Neural cell (in vitro differentiated cells): ENCODE data around the gene CAMSAP2. TPM values are rescaled to one million over a fixed set of nuclear protein-coding genes. Genes with fewer than 3 reads are reported as not detected.
"Not testable (repeated sequence)": the region's sequence is repeated elsewhere in the genome, so short reads cannot be mapped to it uniquely, and the experiment has no call there.

ENCODE experiments used
- H2AFZ ChIP-seq: fragments of 200-600, 300-800 bp; sonication (generic), shearing (Covaris generic); 2 replicates; pipeline ENCODE4 v1.6.0; 2014; ENCODE audit warnings: low read depth, mild to moderate bottlenecking, antibody characterized with exemption, low read length, moderate library complexity
- H3F3A ChIP-seq: fragments of 200-600 bp; shearing (Covaris generic); 2 replicates; pipeline ENCODE4 v1.6.1; 2016; ENCODE audit warnings: mild to moderate bottlenecking, moderate library complexity, mixed read lengths, antibody characterized with exemption, low read length; ENCODE audit not compliant: insufficient read depth, poor library complexity, severe bottlenecking
- H3K27ac ChIP-seq: fragments of 200-600, 300-800 bp; sonication (generic), shearing (Covaris generic); 2 replicates; pipeline ENCODE4 v1.5.1; 2014; ENCODE audit warnings: mild to moderate bottlenecking, low read length, moderate library complexity
- H3K27me3 ChIP-seq: fragments of 300-800, 200-600 bp; sonication (generic), shearing (Covaris generic); 2 replicates; pipeline ENCODE4 v1.6.0; 2014; ENCODE audit warnings: mild to moderate bottlenecking, low read depth, low read length, moderate library complexity; ENCODE audit not compliant: insufficient read depth
- H3K36me3 ChIP-seq: fragments of 300-800, 200-600 bp; sonication (generic), shearing (Covaris generic); 2 replicates; pipeline ENCODE4 v1.5.1; 2014; ENCODE audit warnings: mild to moderate bottlenecking, antibody characterized with exemption, low read length, moderate library complexity; ENCODE audit not compliant: insufficient read depth
- H3K4me2 ChIP-seq: fragments of 300-800, 200-600 bp; sonication (generic), shearing (Covaris generic); 2 replicates; pipeline ENCODE4 v1.6.0; 2014; ENCODE audit warnings: mild to moderate bottlenecking, low read length
- H3K4me3 ChIP-seq: fragments of 300-800, 200-600 bp; sonication (generic), shearing (Covaris generic); 2 replicates; pipeline ENCODE4 v1.5.1; 2014; ENCODE audit warnings: mild to moderate bottlenecking, low read length, moderate library complexity
- H3K79me2 ChIP-seq: fragments of 200-600 bp; shearing (Covaris generic); replicated peaks from 2 replicates; pipeline ENCODE4 v1.6.0; 2014; ENCODE audit warnings: mild to moderate bottlenecking, low read length, moderate library complexity; ENCODE audit not compliant: insufficient read depth
- H3K9ac ChIP-seq: fragments of 300-800, 200-600 bp; sonication (generic), shearing (Covaris generic); 2 replicates; pipeline ENCODE4 v1.6.1; 2016; ENCODE audit warnings: mild to moderate bottlenecking, low read length, mixed read lengths
- H3K9me2 ChIP-seq: fragments of 200-600 bp; shearing (Covaris generic); 2 replicates; pipeline ENCODE4 v1.6.1; 2016; ENCODE audit warnings: mild to moderate bottlenecking, low read length, mixed read lengths; ENCODE audit not compliant: insufficient read depth
- H3K9me3 ChIP-seq: fragments of 200-600, 300-800 bp; sonication (generic), shearing (Covaris generic); 2 replicates; pipeline ENCODE4 v1.6.1; 2016; ENCODE audit warnings: mild to moderate bottlenecking, mixed run types, low read length, moderate library complexity, mixed read lengths
- H4K20me1 ChIP-seq: fragments of 200-600 bp; shearing (Covaris generic); 2 replicates; pipeline ENCODE4 v1.6.1; 2016; ENCODE audit warnings: mild to moderate bottlenecking, mixed run types; ENCODE audit not compliant: insufficient read depth
- EP300 ChIP-seq: fragments of 450-650 bp; conservative IDR thresholded peaks from 2 replicates; pipeline ENCODE4 v1.6.1; 2014; ENCODE audit warnings: antibody characterized with exemption, mild to moderate bottlenecking, moderate library complexity; ENCODE audit not compliant: poor library complexity, severe bottlenecking
- EZH2 ChIP-seq: fragments of 200-600, 300-800 bp; shearing (Covaris generic), sonication (generic); IDR thresholded peaks from 2 replicates; pipeline ENCODE4 v1.6.1; 2014; ENCODE audit warnings: antibody characterized with exemption, low read length, borderline replicate concordance, mild to moderate bottlenecking; ENCODE audit not compliant: insufficient read depth, poor library complexity, severe bottlenecking
- MXI1 ChIP-seq: fragments of 450-650 bp; conservative IDR thresholded peaks from 2 replicates; pipeline ENCODE4 v1.6.1; 2014; ENCODE audit warnings: antibody characterized with exemption, mild to moderate bottlenecking; ENCODE audit not compliant: poor library complexity, severe bottlenecking
- POLR2AphosphoS5 ChIP-seq: IDR thresholded peaks from 2 replicates; pipeline ENCODE4 v1.6.1; 2012
- RAD21 ChIP-seq: fragments of 450-650 bp; conservative IDR thresholded peaks from 2 replicates; pipeline ENCODE4 v1.6.1; 2014; ENCODE audit warnings: antibody characterized with exemption, mild to moderate bottlenecking, moderate library complexity
- SMC3 ChIP-seq: fragments of 450-650 bp; conservative IDR thresholded peaks from 2 replicates; pipeline ENCODE4 v1.6.1; 2014; ENCODE audit warnings: antibody characterized with exemption, mild to moderate bottlenecking, moderate library complexity; ENCODE audit not compliant: poor library complexity
- TAF1 ChIP-seq: IDR thresholded peaks from 2 replicates; pipeline ENCODE4 v1.6.1; 2012; ENCODE audit warnings: low read depth
- polyA plus RNA-seq: library from polyadenylated mRNA; depleted of rRNA; stranded (reverse); fragments of >200 nt; gene quantifications from 2 replicates; pipeline ENCODE4 v1.2.3, GENCODE V29; 2014
- TF ChIP-seq, protein P1 (sequence below): fragments of 450-650 bp; IDR thresholded peaks from 2 replicates; pipeline ENCODE4 v1.5.1; 2014; ENCODE audit warnings: antibody characterized with exemption, mild to moderate bottlenecking, moderate library complexity; ENCODE audit not compliant: poor library complexity, severe bottlenecking
- TF ChIP-seq, protein P2 (sequence below): IDR thresholded peaks from 2 replicates; pipeline ENCODE4 v1.6.1; 2012; ENCODE audit warnings: borderline replicate concordance

The CAMSAP2 gene
- polyA plus RNA-seq, 1 donor from 2014 or later = 52.7 TPM

DNA sequence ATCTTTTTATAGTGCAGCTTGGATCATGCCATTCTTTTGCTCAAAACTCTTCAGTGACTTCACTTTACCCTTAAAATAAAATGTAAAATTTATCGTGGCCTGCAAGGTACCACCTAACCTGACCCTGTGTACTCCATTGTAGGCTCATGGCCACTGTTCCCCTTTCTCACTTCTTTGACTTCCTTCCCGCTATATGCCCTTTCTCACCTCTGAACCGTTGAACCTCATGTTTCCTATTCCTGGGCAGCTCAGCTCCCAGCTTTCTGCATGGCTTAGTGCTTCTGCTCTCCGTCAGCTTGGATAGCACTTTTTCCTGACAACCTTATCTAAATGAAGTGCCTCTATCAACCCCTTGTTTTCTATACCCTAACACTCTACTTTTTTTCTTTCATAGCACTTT is 73.0 kb downstream of the CAMSAP2 start:
- Histone ChIP-seq H3K9me3 (no peaks in the 10 kb centered on the region), H2AFZ (no peak overlapping the region), H3K27ac (no peak overlapping the region), H3K79me2 (no peaks in the 10 kb centered on the region), H3K4me3 (no peak overlapping the region), H3K9me2 (no peaks in the 10 kb centered on the region), H3K4me2 (no peak overlapping the region), H3K9ac (no peak overlapping the region), H3K36me3 (no peaks in the 10 kb centered on the region), H3F3A (peaks cover 2% of the 10 kb centered on the region), H4K20me1 (no peaks in the 10 kb centered on the region), H3K27me3 (no peaks in the 10 kb centered on the region)
- no peak for TF ChIP-seq TAF1
- no peak for TF ChIP-seq EZH2
- no peak for TF ChIP-seq MXI1
- TF ChIP-seq SMC3 = no peak
- TF ChIP-seq EP300 = no peak
- TF ChIP-seq, protein P1, sequence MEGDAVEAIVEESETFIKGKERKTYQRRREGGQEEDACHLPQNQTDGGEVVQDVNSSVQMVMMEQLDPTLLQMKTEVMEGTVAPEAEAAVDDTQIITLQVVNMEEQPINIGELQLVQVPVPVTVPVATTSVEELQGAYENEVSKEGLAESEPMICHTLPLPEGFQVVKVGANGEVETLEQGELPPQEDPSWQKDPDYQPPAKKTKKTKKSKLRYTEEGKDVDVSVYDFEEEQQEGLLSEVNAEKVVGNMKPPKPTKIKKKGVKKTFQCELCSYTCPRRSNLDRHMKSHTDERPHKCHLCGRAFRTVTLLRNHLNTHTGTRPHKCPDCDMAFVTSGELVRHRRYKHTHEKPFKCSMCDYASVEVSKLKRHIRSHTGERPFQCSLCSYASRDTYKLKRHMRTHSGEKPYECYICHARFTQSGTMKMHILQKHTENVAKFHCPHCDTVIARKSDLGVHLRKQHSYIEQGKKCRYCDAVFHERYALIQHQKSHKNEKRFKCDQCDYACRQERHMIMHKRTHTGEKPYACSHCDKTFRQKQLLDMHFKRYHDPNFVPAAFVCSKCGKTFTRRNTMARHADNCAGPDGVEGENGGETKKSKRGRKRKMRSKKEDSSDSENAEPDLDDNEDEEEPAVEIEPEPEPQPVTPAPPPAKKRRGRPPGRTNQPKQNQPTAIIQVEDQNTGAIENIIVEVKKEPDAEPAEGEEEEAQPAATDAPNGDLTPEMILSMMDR = no peak
- TF ChIP-seq RAD21 = no peak
- TF ChIP-seq, protein P2, sequence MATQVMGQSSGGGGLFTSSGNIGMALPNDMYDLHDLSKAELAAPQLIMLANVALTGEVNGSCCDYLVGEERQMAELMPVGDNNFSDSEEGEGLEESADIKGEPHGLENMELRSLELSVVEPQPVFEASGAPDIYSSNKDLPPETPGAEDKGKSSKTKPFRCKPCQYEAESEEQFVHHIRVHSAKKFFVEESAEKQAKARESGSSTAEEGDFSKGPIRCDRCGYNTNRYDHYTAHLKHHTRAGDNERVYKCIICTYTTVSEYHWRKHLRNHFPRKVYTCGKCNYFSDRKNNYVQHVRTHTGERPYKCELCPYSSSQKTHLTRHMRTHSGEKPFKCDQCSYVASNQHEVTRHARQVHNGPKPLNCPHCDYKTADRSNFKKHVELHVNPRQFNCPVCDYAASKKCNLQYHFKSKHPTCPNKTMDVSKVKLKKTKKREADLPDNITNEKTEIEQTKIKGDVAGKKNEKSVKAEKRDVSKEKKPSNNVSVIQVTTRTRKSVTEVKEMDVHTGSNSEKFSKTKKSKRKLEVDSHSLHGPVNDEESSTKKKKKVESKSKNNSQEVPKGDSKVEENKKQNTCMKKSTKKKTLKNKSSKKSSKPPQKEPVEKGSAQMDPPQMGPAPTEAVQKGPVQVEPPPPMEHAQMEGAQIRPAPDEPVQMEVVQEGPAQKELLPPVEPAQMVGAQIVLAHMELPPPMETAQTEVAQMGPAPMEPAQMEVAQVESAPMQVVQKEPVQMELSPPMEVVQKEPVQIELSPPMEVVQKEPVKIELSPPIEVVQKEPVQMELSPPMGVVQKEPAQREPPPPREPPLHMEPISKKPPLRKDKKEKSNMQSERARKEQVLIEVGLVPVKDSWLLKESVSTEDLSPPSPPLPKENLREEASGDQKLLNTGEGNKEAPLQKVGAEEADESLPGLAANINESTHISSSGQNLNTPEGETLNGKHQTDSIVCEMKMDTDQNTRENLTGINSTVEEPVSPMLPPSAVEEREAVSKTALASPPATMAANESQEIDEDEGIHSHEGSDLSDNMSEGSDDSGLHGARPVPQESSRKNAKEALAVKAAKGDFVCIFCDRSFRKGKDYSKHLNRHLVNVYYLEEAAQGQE = no peak
- no peak for TF ChIP-seq POLR2AphosphoS5

DNA sequence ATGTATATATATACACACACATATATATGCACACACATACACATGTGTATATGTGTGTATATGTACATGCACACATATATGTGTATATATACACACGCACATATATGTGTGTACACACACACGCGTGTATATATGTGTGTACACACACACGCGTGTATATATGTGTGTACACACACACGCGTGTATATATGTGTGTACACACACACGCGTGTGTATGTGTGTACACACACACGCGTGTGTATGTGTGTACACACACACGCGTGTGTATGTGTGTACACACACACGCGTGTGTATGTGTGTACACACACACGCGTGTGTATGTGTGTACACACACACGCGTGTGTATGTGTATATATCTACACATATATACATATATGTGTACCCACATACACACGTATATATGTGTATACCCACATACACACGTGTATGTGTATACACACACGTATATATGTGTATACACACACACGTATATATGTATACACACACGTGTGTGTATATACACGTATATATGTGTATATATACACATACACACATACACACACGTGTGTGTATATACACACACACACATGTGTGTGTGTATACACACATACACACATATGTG is 78.0 kb downstream of the CAMSAP2 start:
- not testable (repeated sequence) for H3K4me3 ChIP-seq, H2AFZ ChIP-seq, H3K4me2 ChIP-seq, H3K27ac ChIP-seq, H3K9ac ChIP-seq, H3K27me3 ChIP-seq, H3F3A ChIP-seq, H4K20me1 ChIP-seq, H3K9me2 ChIP-seq, H3K9me3 ChIP-seq, H3K36me3 ChIP-seq, H3K79me2 ChIP-seq

DNA sequence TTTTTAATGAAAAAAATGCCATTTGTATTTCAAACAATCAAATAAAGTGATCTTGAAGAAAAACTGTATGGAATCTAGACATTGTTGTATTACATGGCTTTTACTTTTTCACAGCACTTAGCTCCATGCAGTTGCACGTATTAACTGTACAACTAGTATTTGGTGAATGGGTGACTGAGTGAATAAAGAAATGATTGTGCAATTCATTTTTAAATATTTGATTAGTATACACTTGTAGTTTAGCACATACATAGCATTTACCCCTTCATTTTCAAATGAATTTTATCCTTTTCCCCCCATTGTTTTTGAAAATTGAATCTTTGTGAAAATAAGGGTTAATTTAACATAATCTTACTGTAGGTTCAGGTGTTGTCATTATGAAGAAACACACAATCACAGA is 79.6 kb downstream of the CAMSAP2 start:
- H3K36me3 ChIP-seq = peaks cover 4% of the 10 kb centered on the region
- no peak overlapping the region for H3K9ac ChIP-seq
- H3F3A ChIP-seq = no peaks in the 10 kb centered on the region
- no peak overlapping the region for H3K4me3 ChIP-seq
- H3K79me2 ChIP-seq = no peaks in the 10 kb centered on the region
- no peaks in the 10 kb centered on the region for H3K9me3 ChIP-seq
- H3K9me2 ChIP-seq = no peaks in the 10 kb centered on the region
- H3K4me2 ChIP-seq = no peak overlapping the region
- H4K20me1 ChIP-seq = no peaks in the 10 kb centered on the region
- TF ChIP-seq MXI1 (no peak), EP300 (no peak), TAF1 (no peak), EZH2 (no peak), SMC3 (no peak), POLR2AphosphoS5 (no peak), RAD21 (no peak)
- TF ChIP-seq, protein P1 = no peak
- TF ChIP-seq, protein P2 = no peak
- H3K27me3 ChIP-seq = no peaks in the 10 kb centered on the region
- no peak overlapping the region for H2AFZ ChIP-seq
- H3K27ac ChIP-seq = no peak overlapping the region
